Esophagus squamous epithelium (tissue), 4 donors: ENCODE measurements around the gene CD55.

Source experiments
- POLR2A ChIP-seq, 4 donors: fragments of 450-650 bp; IDR thresholded peaks; one replicate each; pipeline ENCODE4 v1.6.1; 2017; ENCODE audit warnings: antibody characterized with exemption in 4 of 4, mild to moderate bottlenecking in 4 of 4, moderate library complexity in 3 of 4
- TF ChIP-seq, protein P1 (sequence below), 6 experiments: fragments of 450-650 bp in 4 of 6; fragments of 200-600 bp in 2 of 6; sonication (generic) in 2 of 6; IDR thresholded peaks; one replicate each; pipeline ENCODE4 v1.5.1; 2016 to 2019; ENCODE audit warnings: antibody characterized with exemption in 6 of 6, mild to moderate bottlenecking in 4 of 6, moderate library complexity in 4 of 6

- no peak for TF ChIP-seq POLR2A (IDR thresholded peaks at IDR 0.05)
- TF ChIP-seq, protein P1, sequence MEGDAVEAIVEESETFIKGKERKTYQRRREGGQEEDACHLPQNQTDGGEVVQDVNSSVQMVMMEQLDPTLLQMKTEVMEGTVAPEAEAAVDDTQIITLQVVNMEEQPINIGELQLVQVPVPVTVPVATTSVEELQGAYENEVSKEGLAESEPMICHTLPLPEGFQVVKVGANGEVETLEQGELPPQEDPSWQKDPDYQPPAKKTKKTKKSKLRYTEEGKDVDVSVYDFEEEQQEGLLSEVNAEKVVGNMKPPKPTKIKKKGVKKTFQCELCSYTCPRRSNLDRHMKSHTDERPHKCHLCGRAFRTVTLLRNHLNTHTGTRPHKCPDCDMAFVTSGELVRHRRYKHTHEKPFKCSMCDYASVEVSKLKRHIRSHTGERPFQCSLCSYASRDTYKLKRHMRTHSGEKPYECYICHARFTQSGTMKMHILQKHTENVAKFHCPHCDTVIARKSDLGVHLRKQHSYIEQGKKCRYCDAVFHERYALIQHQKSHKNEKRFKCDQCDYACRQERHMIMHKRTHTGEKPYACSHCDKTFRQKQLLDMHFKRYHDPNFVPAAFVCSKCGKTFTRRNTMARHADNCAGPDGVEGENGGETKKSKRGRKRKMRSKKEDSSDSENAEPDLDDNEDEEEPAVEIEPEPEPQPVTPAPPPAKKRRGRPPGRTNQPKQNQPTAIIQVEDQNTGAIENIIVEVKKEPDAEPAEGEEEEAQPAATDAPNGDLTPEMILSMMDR (IDR thresholded peaks at IDR 0.05), result no peak
Observed at GRCh38 chr1:207302618-207303393, 18.7 kb upstream of the CD55 start.
